KMS-11 (cell line): ENCODE data around the gene DAG1.
"Not testable (repeated sequence)": the region's sequence is repeated elsewhere in the genome, so short reads cannot be mapped to it uniquely, and the experiment has no call there.

Source experiments
- H2AFZ ChIP-seq: fragments of 200-600 bp; sonication (generic); 2 replicates; pipeline ENCODE4 v1.6.1; 2016; ENCODE audit warnings: antibody characterized with exemption, mixed run types, low read depth
- H3K27ac ChIP-seq: fragments of 200-600 bp; sonication (generic); 2 replicates; pipeline ENCODE4 v1.6.1; 2016; ENCODE audit warnings: mild to moderate bottlenecking, mixed run types
- H3K27me3 ChIP-seq: fragments of 200-600 bp; sonication (generic); 2 replicates; pipeline ENCODE4 v1.6.1; 2017; ENCODE audit warnings: mild to moderate bottlenecking, low read depth, mixed run types, moderate library complexity; ENCODE audit not compliant: insufficient read depth
- H3K36me3 ChIP-seq: fragments of 200-600 bp; sonication (generic); 2 replicates; pipeline ENCODE4 v1.6.1; 2017; ENCODE audit warnings: mild to moderate bottlenecking, mixed run types; ENCODE audit not compliant: insufficient read depth
- H3K4me1 ChIP-seq: fragments of 200-600 bp; sonication (generic); 2 replicates; pipeline ENCODE4 v1.6.1; 2016; ENCODE audit warnings: mild to moderate bottlenecking, low read depth, mixed run types; ENCODE audit not compliant: poor library complexity, severe bottlenecking
- H3K4me2 ChIP-seq: fragments of 200-600 bp; sonication (generic); 2 replicates; pipeline ENCODE4 v1.7.0; 2016; ENCODE audit warnings: mild to moderate bottlenecking, mixed run types
- H3K4me3 ChIP-seq: fragments of 200-600 bp; sonication (generic); IDR thresholded peaks from 2 replicates; pipeline ENCODE4 v1.6.1; 2017; ENCODE audit warnings: low read depth, low read length, mixed read lengths; ENCODE audit not compliant: insufficient read depth
- H3K79me2 ChIP-seq: fragments of 200-600 bp; sonication (generic); 2 replicates; pipeline ENCODE4 v1.6.1; 2016; ENCODE audit warnings: low read depth, mixed run types; ENCODE audit not compliant: insufficient read depth
- H3K9ac ChIP-seq: fragments of 200-600 bp; sonication (generic); 2 replicates; pipeline ENCODE4 v1.6.1; 2016; ENCODE audit warnings: mild to moderate bottlenecking, mixed run types
- H4K20me1 ChIP-seq: fragments of 200-600 bp; sonication (generic); 2 replicates; pipeline ENCODE4 v1.6.1; 2016; ENCODE audit warnings: mild to moderate bottlenecking, mixed run types; ENCODE audit not compliant: insufficient read depth
- TF ChIP-seq, protein P1 (sequence below): fragments of 200-600 bp; sonication (generic); conservative IDR thresholded peaks from 2 replicates; pipeline ENCODE4 v1.6.1; 2017; ENCODE audit warnings: low read depth, mild to moderate bottlenecking, antibody characterized with exemption, low read length, moderate library complexity, mixed read lengths

Gene DAG1

DNA sequence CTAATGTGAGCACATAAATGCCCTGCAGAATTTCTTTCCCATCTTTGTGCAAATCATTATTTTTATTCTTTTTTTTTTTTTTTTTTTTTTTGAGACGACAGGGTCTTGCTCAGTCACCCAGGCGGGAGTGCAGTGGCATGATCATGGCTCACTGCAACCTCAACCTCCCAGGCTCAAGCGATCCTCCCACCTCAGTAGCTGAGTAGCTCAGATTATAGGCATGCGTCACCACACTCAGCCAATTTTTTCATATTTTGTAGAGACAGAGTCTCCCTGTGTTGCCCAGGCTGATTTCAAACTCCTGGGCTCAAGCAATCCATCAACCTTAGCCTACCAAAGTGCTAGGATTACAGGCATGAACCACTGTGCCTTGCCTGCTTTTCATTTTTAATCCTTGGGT lies 22.9 kb downstream of the DAG1 start:
- no peaks in the 10 kb centered on the region for H4K20me1 ChIP-seq
- no peaks in the 10 kb centered on the region for H3K27me3 ChIP-seq
- H2AFZ ChIP-seq: no peak overlapping the region
- H3K4me1 ChIP-seq: peaks cover 6% of the 10 kb centered on the region
- no peak overlapping the region for H3K9ac ChIP-seq
- H3K4me2 ChIP-seq: no peak overlapping the region
- no peak overlapping the region for H3K4me3 ChIP-seq
- TF ChIP-seq, protein P1, sequence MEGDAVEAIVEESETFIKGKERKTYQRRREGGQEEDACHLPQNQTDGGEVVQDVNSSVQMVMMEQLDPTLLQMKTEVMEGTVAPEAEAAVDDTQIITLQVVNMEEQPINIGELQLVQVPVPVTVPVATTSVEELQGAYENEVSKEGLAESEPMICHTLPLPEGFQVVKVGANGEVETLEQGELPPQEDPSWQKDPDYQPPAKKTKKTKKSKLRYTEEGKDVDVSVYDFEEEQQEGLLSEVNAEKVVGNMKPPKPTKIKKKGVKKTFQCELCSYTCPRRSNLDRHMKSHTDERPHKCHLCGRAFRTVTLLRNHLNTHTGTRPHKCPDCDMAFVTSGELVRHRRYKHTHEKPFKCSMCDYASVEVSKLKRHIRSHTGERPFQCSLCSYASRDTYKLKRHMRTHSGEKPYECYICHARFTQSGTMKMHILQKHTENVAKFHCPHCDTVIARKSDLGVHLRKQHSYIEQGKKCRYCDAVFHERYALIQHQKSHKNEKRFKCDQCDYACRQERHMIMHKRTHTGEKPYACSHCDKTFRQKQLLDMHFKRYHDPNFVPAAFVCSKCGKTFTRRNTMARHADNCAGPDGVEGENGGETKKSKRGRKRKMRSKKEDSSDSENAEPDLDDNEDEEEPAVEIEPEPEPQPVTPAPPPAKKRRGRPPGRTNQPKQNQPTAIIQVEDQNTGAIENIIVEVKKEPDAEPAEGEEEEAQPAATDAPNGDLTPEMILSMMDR: no peak
- H3K79me2 ChIP-seq: no peaks in the 10 kb centered on the region
- no peak overlapping the region for H3K27ac ChIP-seq
- no peaks in the 10 kb centered on the region for H3K36me3 ChIP-seq

DNA sequence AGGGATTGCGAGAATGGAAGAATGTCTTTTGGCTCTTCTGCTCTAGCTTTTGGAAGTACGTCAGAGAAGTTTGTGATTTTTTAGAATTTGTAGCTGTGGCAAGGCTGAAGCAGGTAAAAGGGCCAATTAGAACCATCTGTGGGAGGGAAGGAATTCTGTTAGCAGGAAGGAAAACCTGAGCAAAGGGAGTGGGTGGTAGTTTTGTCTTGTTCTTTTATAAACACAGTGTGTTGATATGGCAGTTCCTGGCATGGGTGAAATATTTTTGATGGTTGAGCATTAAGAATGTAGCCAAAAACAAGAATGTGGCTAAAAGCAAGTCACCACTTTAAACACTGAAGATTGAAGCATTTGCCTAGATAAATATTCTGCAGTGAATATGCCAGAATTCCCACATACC lies 23.8 kb downstream of the DAG1 start:
- TF ChIP-seq, protein P1: no peak
- no peaks in the 10 kb centered on the region for H4K20me1 ChIP-seq
- peaks cover 6% of the 10 kb centered on the region for H3K4me1 ChIP-seq
- no peaks in the 10 kb centered on the region for H3K79me2 ChIP-seq
- no peaks in the 10 kb centered on the region for H3K27me3 ChIP-seq
- H3K4me2 ChIP-seq: no peak overlapping the region
- no peak overlapping the region for H2AFZ ChIP-seq
- H3K9ac ChIP-seq: no peak overlapping the region
- no peak overlapping the region for H3K4me3 ChIP-seq
- H3K27ac ChIP-seq: no peak overlapping the region
- H3K36me3 ChIP-seq: no peaks in the 10 kb centered on the region

GRCh38 chr3:49495023-49495422 lies 25.0 kb downstream of the DAG1 start:
- Histone ChIP-seq H3K27ac (no peak overlapping the region), H3K9ac (no peak overlapping the region), H3K27me3 (no peaks in the 10 kb centered on the region), H2AFZ (no peak overlapping the region), H3K36me3 (no peaks in the 10 kb centered on the region), H3K79me2 (no peaks in the 10 kb centered on the region), H3K4me2 (no peak overlapping the region), H3K4me3 (no peak overlapping the region), H3K4me1 (peaks cover 6% of the 10 kb centered on the region), H4K20me1 (no peaks in the 10 kb centered on the region)
- TF ChIP-seq, protein P1: no peak

- not testable (repeated sequence) for H4K20me1 ChIP-seq, H3K4me1 ChIP-seq, H3K27me3 ChIP-seq, H3K9ac ChIP-seq, H2AFZ ChIP-seq, H3K27ac ChIP-seq, H3K4me2 ChIP-seq, H3K4me3 ChIP-seq, H3K79me2 ChIP-seq, H3K36me3 ChIP-seq
Measured at GRCh38 chr3:49496845-49497244, 26.8 kb downstream of the DAG1 start.

GRCh38 chr3:49497606-49498005 lies 27.5 kb downstream of the DAG1 start:
- Histone ChIP-seq H3K4me1 (peaks cover 6% of the 10 kb centered on the region), H3K27ac (no peak overlapping the region), H3K4me2 (no peak overlapping the region), H3K79me2 (no peaks in the 10 kb centered on the region), H2AFZ (no peak overlapping the region), H4K20me1 (no peaks in the 10 kb centered on the region), H3K36me3 (no peaks in the 10 kb centered on the region), H3K9ac (no peak overlapping the region), H3K27me3 (no peaks in the 10 kb centered on the region), H3K4me3 (no peak overlapping the region)
- TF ChIP-seq, protein P1: no peak
